Activated T-cell treated with anti-CD3 and anti-CD28 coated beads, Interleukin-2, amount 50 U/mL, for 24 hours (primary cell): Measurements from ENCODE around the gene TIMM10.
"Not testable (repeated sequence)": the region's sequence is repeated elsewhere in the genome, so short reads cannot be mapped to it uniquely, and the experiment has no call there.

Experiments
- DNase-seq: peaks from one replicate; pipeline ENCODE4 v3.0.0-alpha.2; 2020
- H3K27ac Mint-ChIP-seq: 2 replicates; pipeline ENCODE4 v1.8.0; 2020; ENCODE audit warnings: mild to moderate bottlenecking, mixed read lengths
- H3K27me3 Mint-ChIP-seq: 2 replicates; pipeline ENCODE4 v1.8.0; 2020; ENCODE audit warnings: mixed read lengths
- H3K36me3 Mint-ChIP-seq: 2 replicates; pipeline ENCODE4 v1.8.0; 2020; ENCODE audit warnings: low read depth, mixed read lengths
- H3K4me1 Mint-ChIP-seq: 2 replicates; pipeline ENCODE4 v1.8.0; 2020; ENCODE audit warnings: low read depth, mixed read lengths
- H3K4me3 Mint-ChIP-seq: 2 replicates; pipeline ENCODE4 v1.8.0; 2020; ENCODE audit warnings: mild to moderate bottlenecking, moderate library complexity, mixed read lengths
- H3K9me3 Mint-ChIP-seq: 2 replicates; pipeline ENCODE4 v1.8.0; 2020; ENCODE audit warnings: mixed read lengths

Gene TIMM10

DNA sequence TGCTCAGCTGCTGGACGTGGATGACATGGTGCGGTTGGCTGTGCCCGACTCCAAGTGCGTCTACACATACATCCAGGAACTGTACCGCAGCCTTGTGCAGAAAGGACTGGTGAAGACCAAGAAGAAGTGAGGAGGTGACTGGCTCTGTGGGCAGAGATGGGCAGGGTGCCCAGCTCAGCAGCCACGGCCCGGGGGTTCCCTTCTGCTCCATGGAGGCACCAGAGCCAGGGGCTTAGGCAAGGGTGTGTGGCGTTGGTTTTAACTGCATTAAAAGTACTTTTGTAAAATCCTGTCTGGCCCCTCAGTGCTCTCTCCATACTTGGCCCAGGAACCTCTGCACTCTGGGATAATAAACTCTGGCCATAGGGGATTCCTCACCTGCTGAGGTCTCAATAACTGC is 19.4 kb upstream of the TIMM10 start:
- H3K27ac Mint-ChIP-seq, result peak overlapping the region; percentile 31
- no peak for DNase-seq
- H3K27me3 Mint-ChIP-seq, result no peaks in the 10 kb centered on the region
- H3K4me1 Mint-ChIP-seq, result peaks cover 15% of the 10 kb centered on the region
- H3K36me3 Mint-ChIP-seq, result peaks cover 88% of the 10 kb centered on the region
- no peaks in the 10 kb centered on the region for H3K9me3 Mint-ChIP-seq
- no peak overlapping the region for H3K4me3 Mint-ChIP-seq

DNA sequence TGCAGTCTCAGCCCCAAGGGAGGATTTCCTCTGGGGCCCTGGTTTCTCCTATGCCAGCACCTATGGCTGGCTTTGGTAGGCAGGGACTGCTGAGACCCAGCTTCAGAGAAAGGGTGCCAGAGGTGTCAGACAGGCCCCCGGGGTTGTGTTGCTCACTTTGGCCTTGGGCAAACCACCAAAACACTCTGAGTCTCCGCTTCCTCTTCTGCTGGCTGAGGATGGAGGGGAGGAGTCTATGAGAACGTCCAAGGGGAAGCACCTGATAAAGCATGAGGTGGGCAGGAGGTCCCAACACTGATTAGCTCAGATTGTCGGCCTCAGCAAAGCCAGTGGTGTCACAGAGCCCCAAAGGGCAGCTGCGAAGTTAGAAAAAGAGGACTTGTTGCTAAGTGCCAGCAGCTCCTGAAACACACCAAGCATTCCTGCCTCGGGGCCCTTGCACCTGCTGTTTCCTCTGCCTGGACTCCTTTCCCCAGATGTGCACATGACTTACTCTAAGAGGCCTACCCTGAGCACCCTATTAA is 17.4 kb upstream of the TIMM10 start:
- no peak overlapping the region for H3K4me3 Mint-ChIP-seq
- peaks cover 14% of the 10 kb centered on the region for H3K4me1 Mint-ChIP-seq
- no peaks in the 10 kb centered on the region for H3K27me3 Mint-ChIP-seq
- H3K27ac Mint-ChIP-seq, result peak overlapping the region; percentile 88
- H3K9me3 Mint-ChIP-seq, result no peaks in the 10 kb centered on the region
- H3K36me3 Mint-ChIP-seq, result peaks cover 70% of the 10 kb centered on the region
- no peak for DNase-seq

DNA sequence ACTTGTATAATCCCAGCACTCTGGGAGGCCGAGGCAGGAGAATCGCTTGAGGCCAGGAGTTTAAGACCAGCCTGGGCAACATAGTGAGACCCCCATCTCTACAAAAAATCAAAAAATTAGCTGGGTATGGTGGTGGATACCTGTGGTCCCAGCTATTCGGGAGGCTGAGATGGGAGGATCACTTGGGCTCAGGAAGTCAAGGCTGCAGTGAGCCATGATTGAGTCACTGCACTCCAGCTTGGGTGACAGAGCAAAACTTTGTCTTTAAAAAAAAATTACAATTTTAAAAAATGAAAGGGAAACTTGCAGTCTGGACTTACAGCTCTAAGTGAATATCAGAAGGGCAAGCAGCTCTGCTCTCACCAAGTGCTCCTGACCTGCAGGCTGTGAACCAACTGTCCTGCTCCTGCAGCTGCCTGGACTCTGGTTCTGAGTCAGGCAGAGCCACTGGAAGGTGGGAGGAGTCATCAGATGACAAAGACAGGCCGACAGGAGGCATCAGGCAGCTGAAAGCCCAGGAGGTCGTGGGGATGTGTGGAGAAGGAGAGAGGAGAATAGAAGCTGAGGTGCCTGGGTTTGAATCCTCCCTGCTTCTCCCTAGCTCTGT is 16.4 kb upstream of the TIMM10 start:
- no peaks in the 10 kb centered on the region for H3K9me3 Mint-ChIP-seq
- H3K27ac Mint-ChIP-seq, result peak overlapping the region; percentile 88
- no peak overlapping the region for H3K4me3 Mint-ChIP-seq
- H3K27me3 Mint-ChIP-seq, result no peaks in the 10 kb centered on the region
- H3K4me1 Mint-ChIP-seq, result peaks cover 14% of the 10 kb centered on the region
- no peak for DNase-seq
- peaks cover 64% of the 10 kb centered on the region for H3K36me3 Mint-ChIP-seq

DNA sequence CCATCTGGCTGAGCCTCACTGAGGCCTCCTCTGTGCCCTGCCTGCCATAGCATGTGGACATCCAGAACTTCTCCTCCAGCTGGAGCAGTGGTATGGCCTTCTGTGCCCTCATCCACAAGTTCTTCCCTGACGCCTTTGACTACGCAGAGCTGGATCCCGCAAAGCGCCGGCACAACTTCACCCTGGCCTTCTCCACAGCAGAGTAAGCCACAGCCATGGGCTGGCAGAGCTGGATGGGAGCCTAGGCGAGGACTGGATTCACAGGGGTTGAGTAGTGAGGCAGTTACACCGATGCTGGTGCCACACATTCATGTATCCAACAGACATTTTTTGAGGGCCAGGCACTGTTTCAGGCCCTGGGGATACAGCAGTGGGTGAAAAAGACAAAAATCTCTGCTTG is 15.9 kb upstream of the TIMM10 start:
- peak overlapping the region; percentile 37 for H3K27ac Mint-ChIP-seq
- no peaks in the 10 kb centered on the region for H3K27me3 Mint-ChIP-seq
- DNase-seq, result no peak
- no peaks in the 10 kb centered on the region for H3K9me3 Mint-ChIP-seq
- no peak overlapping the region for H3K4me3 Mint-ChIP-seq
- peaks cover 14% of the 10 kb centered on the region for H3K4me1 Mint-ChIP-seq
- H3K36me3 Mint-ChIP-seq, result peaks cover 61% of the 10 kb centered on the region

DNA sequence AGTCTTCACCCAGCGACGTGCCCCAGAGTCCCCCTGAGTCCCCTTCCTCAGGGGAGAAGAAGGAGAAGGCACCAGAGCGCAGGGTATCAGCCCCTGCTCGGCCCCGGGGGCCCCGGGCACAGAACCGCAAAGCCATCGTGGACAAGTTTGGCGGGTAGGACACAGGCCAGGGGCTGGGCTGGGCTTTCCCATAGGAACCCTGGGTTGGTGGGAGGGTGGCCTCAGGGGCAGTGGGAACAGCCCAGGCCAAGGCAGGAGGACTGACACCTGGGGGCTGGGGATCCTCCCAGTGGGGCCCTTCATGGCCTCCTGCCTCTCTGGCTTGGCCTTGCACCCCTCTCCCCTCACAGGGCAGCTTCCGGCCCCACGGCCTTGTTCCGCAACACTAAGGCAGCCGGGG is 15.3 kb upstream of the TIMM10 start:
- no peak for DNase-seq
- H3K27me3 Mint-ChIP-seq, result no peaks in the 10 kb centered on the region
- no peak overlapping the region for H3K4me3 Mint-ChIP-seq
- H3K9me3 Mint-ChIP-seq, result no peaks in the 10 kb centered on the region
- peaks cover 14% of the 10 kb centered on the region for H3K4me1 Mint-ChIP-seq
- H3K27ac Mint-ChIP-seq, result no peak overlapping the region
- H3K36me3 Mint-ChIP-seq, result peaks cover 59% of the 10 kb centered on the region

DNA sequence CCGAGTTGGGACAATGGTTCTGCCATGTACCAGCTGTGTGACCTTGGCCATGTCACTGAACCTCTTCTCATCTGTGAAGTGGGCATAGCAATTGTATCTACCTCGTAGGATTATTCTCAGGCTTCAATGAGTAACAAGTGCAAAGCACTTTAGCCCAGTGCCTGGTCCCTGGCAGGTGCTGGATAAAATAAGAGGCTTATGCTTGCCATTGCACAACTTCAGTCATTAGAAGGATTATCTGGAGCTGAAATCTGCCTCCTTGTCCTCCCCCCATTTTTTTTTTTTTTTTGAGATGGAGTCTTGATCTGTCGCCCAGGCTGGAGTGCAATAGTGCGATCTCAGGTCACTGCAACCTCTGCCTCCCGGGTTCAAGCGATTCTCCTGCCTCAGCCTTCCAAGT is 14.0 kb upstream of the TIMM10 start:
- Mint-ChIP-seq H3K27me3 (no peaks in the 10 kb centered on the region), H3K9me3 (no peaks in the 10 kb centered on the region), H3K4me1 (peaks cover 14% of the 10 kb centered on the region), H3K27ac (no peak overlapping the region), H3K4me3 (no peak overlapping the region), H3K36me3 (peaks cover 53% of the 10 kb centered on the region)
- DNase-seq, result no peak

DNA sequence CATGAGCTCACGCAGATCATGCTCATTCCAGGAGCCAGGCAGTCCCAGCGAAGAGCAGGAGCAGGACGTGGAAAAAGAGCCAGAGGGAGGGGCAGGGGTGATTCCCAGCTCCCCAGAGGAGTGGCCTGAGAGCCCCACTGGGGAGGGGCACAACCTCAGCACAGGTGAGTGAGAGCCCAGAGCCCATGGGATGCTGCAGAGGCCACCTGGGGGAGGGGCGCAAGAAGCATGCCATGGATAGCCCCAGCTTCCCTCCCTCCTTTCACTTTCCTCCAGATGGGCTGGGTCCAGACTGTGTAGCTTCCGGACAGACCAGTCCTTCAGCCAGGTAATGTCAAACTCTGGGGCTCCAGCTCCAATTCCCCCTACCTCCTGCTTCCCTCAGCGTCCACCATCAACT is 13.0 kb upstream of the TIMM10 start:
- Mint-ChIP-seq H3K4me3 (no peak overlapping the region), H3K9me3 (no peaks in the 10 kb centered on the region), H3K27me3 (no peaks in the 10 kb centered on the region), H3K36me3 (peaks cover 47% of the 10 kb centered on the region), H3K27ac (no peak overlapping the region), H3K4me1 (peaks cover 13% of the 10 kb centered on the region)
- no peak for DNase-seq

DNA sequence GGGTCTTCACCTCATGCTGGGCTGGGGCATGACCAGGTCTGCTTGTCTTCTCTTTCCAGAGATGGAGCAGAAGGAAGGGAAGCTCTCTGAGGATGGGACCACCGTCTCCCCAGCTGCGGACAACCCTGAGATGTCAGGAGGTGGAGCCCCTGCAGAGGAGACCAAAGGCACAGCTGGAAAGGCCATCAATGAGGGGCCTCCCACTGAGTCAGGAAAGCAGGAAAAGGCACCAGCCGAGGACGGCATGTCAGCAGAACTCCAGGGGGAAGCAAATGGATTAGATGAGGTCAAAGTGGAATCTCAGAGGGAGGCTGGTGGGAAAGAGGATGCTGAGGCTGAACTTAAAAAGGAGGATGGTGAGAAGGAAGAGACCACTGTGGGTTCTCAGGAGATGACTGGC is 12.0 kb upstream of the TIMM10 start:
- Mint-ChIP-seq H3K36me3 (peaks cover 43% of the 10 kb centered on the region), H3K4me1 (peaks cover 6% of the 10 kb centered on the region), H3K27me3 (no peaks in the 10 kb centered on the region), H3K4me3 (no peak overlapping the region), H3K9me3 (no peaks in the 10 kb centered on the region), H3K27ac (peak overlapping the region; percentile 44)
- no peak for DNase-seq

DNA sequence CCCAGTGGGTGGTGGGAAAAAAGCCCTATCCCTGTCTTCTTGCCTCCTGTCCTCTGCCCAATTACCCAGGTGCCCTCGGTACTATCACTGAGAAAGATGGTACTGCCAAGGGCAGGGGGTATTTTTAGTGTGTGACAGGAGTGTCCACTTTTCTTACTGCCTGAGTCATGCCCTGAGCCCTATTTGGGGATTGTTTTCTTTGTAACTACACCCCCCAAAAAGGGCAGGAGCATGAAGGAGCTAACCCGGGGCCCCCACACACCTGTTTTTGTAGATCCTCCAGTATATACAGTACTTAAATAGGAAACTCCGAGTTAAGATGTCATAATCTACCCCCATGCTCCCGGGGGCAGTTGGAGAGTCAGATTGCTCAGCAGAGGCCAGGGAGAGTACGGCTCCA is 10.6 kb upstream of the TIMM10 start:
- peaks cover 35% of the 10 kb centered on the region for H3K36me3 Mint-ChIP-seq
- H3K27me3 Mint-ChIP-seq, result no peaks in the 10 kb centered on the region
- DNase-seq, result no peak
- no peaks in the 10 kb centered on the region for H3K4me1 Mint-ChIP-seq
- no peak overlapping the region for H3K4me3 Mint-ChIP-seq
- H3K9me3 Mint-ChIP-seq, result no peaks in the 10 kb centered on the region
- no peak overlapping the region for H3K27ac Mint-ChIP-seq

DNA sequence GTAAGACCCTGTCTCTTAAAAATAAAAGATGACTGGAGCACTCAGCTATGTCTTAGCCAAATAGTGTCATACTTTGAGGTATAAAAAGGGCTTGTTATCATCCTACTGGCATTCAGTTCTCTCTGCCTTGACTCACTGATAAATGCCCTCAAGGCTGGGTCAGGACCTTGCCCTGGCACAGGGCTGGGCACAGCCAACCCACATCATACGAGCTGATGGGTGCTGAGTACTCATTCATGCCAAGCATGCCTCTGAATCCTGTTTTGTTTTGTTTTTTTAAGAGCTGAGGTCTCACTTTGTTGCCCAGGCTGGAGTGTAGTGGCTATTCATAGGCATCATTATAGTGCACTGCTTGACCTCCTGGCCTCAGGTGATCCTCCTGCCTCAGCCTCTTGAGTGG is 8.8 kb upstream of the TIMM10 start:
- peaks cover 30% of the 10 kb centered on the region for H3K36me3 Mint-ChIP-seq
- H3K4me3 Mint-ChIP-seq, result no peak overlapping the region
- no peaks in the 10 kb centered on the region for H3K9me3 Mint-ChIP-seq
- H3K4me1 Mint-ChIP-seq, result no peaks in the 10 kb centered on the region
- H3K27ac Mint-ChIP-seq, result no peak overlapping the region
- no peaks in the 10 kb centered on the region for H3K27me3 Mint-ChIP-seq
- no peak for DNase-seq

DNA sequence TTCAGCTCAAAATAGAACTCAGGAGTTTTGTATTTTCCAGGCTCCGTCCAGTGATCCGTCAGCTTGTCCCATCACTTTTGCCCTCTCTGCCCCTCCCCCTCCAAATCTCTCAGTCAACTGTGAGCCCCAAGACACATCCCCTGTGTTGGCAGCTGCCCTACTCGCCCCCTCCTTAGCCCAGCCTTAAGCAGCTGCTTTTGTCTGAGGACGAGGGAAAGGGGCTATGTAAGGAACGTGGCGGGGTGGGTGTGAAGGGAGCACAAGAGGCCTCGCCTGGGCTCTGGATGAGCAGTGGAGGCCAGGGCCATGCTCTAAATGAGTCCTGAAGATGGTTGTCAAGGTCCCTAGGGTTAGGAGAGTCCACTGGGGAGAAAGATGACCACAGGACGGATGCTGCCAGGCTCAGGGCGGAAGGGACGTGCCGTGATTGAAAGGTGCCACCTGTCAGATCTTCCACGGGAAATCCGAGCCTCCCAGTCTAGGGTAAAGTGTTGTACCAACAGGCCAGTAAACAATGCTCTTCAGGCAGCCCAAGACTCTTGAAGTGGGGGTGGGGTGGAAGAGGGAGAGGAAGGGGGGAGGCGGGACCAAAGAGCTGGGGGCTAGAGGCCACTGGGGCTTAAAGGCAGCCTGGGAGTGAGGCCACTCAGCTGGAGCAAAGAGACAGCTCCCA is 6.5 kb upstream of the TIMM10 start, which contains the start of gene SMTNL1:
Gene SMTNL1 (plus strand): TSS at position 649 of the 673 bp plus-strand sequence. CDS start 5,048 bp downstream, outside the sequence.
- H3K27ac Mint-ChIP-seq, result no peak within 1 kb of the TSS
- no peak for DNase-seq
- no peak within 1 kb of the TSS for H3K4me3 Mint-ChIP-seq
- H3K36me3 Mint-ChIP-seq, result peaks cover 27% of the 10 kb centered on the region
- no peaks in the 10 kb centered on the region for H3K4me1 Mint-ChIP-seq
- no peaks in the 10 kb centered on the region for H3K27me3 Mint-ChIP-seq
- no peaks in the 10 kb centered on the region for H3K9me3 Mint-ChIP-seq

DNA sequence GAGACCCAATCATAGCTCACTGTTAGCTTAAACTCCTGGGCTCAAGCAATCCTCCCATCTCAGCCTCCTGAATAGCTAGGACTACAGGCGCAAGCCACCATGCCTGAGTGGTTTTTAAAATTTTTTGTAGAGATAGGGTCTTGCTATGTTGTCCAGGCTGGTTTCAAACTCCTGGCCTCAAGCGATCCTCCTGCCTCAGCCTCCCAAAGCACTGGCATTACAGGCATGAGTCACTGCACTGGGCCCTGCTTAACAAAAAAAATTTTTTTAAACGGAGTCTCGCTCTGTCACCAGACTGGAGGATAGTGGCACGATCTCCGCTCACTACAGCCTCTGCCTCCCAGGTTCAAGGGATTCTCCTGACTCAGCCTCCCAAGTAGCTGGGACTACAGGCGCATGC is 3.9 kb upstream of the TIMM10 start:
- Mint-ChIP-seq H3K4me1 (peaks cover 17% of the 10 kb centered on the region), H3K36me3 (peaks cover 31% of the 10 kb centered on the region)
- H3K9me3 Mint-ChIP-seq, DNase-seq, H3K4me3 Mint-ChIP-seq, H3K27ac Mint-ChIP-seq, H3K27me3 Mint-ChIP-seq: not testable (repeated sequence)

DNA sequence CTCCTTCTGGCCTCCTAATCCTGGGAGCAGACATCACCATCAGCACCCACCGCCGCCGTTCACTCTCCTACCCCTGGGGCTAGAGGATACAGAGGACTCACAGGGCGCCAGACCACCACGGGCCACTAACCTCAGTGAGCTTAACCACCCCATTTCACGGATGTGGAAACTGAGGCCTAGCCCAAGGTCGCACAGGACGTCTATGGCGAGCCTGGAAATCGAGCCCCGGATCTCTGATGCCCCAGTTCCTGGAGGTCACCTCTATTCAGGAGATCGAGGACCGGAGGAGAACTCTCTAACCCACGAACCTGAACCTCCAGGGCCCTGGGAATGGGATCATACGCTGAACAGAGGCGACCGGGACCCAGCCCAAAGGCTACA is 349 bp downstream of the TIMM10 start:
- Mint-ChIP-seq H3K36me3 (peaks cover 54% of the 10 kb centered on the region), H3K4me3 (peak overlapping the region; percentile 85), H3K27ac (peak overlapping the region; percentile 96), H3K9me3 (no peaks in the 10 kb centered on the region), H3K27me3 (no peaks in the 10 kb centered on the region), H3K4me1 (peaks cover 38% of the 10 kb centered on the region)
- DNase-seq, result no peak

DNA sequence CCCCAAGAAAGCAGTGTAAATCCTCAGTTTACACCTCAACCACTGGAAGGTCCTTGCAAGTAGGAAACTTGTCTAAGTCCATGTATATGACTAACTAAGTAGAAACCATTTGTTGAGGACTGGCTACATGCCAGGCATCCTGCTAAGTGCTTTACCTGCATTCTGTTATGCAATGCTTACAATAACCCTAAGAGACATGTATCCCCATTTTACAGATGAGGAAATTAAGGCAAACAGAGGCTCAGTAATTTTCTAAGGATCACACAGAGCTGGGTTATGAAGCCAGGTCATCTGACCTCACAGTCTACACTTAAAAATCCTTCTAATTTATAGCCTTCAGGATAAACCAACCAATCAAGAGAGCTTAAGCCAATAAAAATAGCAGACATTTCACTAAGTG is 1.5 kb downstream of the TIMM10 start:
- H3K27me3 Mint-ChIP-seq, result no peaks in the 10 kb centered on the region
- DNase-seq, result no peak
- H3K27ac Mint-ChIP-seq, result peak overlapping the region; percentile 54
- H3K4me1 Mint-ChIP-seq, result peaks cover 38% of the 10 kb centered on the region
- H3K36me3 Mint-ChIP-seq, result peaks cover 62% of the 10 kb centered on the region
- peak overlapping the region; percentile 85 for H3K4me3 Mint-ChIP-seq
- H3K9me3 Mint-ChIP-seq, result no peaks in the 10 kb centered on the region

DNA sequence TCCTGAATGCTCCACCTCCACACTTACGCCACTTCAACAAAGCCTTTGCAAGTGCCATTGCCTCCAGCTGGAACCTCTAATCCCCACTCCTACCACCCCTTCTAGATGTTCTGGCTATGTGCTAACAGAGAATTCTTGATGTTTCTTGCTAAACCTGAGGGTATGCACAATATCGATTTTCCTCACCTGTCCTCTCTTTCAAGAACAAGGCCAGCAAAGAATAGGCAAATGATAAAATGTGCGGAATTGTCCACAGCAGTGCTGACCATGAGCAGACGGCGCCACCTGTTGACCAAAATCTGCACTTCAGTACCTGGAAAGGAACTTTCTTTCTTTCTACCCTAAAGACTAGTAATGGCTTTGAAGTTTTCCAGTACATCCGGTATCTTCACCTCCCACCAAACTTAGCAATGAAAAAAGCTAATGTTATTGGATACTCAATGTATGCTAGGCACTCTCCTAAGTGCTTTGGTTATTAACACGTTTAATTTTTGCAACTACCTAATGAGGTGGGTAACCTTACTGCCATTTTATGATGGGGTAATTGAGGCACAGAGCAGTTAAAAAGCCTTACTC is 3.4 kb downstream of the TIMM10 start:
- DNase-seq, result peak; percentile 76
- Mint-ChIP-seq H3K9me3 (no peaks in the 10 kb centered on the region), H3K4me1 (peaks cover 38% of the 10 kb centered on the region), H3K4me3 (no peak overlapping the region), H3K36me3 (peaks cover 59% of the 10 kb centered on the region), H3K27ac (peak overlapping the region; percentile 60), H3K27me3 (no peaks in the 10 kb centered on the region)
